NCI-H1694 (cell line): ENCODE measurements around the gene KNOP1.
"Not testable (repeated sequence)": the region's sequence is repeated elsewhere in the genome, so short reads cannot be mapped to it uniquely, and the experiment has no call there.

ENCODE experiments used
- DNase-seq: peaks from one replicate; lab custom pipeline; 2025; lab: John Stamatoyannopoulos, UW

KNOP1 gene

DNA sequence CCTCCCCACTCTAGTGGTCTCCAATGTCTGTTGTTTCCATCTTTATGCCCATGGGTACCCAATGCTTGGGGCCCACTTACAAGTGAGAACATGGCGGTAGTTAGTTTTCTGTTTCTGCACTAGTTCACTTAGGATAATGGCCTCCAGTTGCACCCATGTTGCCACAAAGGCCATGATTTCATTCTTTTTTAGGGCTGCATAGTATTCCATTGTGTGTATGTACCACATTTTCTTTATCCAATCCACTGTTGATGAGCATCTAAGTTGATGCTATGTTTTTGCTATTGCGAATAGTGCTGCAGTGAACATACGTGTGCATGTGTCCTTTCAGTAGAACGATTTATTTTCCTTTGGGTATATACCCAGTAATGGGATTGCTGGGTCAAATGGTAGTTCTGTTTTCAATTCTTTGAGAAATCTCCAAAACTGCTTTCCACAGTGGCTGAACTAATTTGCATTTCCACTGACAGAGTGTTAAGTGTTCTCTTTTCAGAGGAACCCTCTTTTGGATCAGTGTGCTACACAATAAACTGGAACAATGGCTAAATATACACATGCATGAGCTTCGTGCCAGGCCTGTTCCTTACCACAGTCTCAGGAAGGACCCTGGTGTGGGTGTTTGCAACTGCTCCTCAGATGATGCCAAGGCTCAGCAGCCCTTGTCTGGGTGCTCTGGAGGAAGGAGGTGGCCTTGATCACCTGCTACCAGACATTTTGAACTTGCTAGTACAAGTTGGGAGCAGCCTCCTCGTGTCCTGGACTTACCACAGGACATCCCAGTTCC is 34.4 kb downstream of the KNOP1 start:
- no peak for DNase-seq

DNA sequence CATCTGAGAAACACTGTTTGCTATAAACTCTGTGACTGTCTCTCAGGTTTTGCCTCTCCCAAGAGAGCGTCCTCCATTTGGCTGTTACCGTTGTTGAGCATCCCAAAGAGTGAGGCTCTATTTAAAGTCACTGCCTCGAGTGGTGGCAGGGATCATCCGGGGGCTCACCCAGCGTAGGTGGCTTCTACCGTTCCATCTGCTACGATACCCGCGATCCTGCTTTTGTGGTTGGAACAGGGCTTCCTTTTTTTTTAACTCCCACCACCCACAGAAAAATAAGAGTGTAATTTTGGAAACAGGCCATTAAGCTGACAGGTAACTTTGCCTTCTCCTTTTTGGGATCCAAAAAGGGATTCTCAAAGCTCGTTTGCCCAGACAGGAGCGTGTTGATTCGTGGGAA is 36.4 kb downstream of the KNOP1 start:
- DNase-seq = no peak

DNA sequence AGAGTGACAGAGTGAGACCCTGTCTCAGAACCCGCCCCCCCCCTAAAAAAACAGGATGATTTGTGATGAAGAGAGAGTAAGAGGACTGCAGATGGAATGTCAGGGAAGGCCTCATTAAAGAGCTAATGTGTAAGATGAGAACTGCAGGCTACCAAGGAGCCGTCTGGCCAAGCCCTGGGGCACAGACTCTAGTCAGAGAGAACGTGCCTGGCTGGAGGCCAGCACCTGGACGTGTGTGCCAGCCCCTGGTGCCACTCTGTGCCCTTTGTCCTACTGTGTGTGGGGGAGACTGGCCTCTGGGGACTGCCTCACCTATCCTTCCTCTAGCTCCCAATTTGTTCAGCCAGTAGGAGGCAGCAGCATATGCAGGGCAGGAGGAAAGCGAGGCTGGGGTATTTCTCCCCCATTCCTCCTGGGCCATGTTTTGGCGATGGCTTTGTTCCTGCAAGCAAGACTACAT is 37.1 kb downstream of the KNOP1 start:
- no peak for DNase-seq

DNA sequence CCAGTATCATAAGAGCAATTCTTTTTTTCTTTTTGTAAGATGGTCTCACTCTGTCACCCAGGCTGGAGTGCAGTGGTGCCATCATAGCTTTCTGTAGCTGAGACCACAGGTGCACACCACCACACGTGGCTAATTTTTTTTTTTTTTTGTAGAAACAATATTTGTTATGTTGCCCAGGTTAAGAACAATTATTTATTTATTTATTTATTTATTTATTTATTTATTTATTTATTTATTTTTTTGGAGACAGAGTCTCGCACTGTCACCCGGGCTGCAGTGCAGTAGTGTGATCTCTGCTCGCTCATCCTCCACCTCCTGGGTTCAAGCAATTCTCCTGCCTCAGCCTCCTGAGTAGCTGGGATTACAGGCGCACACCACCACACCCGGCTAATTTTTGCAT is 38.7 kb downstream of the KNOP1 start:
- DNase-seq = not testable (repeated sequence)

DNA sequence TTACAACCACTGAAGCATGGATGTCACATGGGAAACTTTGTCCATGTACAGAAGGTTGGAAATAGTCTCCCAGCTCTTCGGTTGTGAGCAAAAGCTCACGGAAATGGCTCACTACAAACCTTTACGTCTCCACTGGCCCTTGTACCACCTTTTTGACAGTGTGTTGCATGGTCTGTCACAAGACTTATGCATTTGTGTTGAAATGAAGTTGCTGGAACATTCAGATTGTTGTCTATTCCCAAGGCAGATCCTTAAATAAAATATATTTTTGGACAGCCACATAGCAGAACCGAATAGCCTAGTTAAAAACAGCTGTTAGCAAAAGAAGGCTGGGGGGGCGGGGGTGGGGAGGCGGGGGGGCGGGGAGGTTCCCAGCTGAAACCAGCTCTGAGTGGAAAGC is 39.2 kb downstream of the KNOP1 start:
- DNase-seq = no peak

DNA sequence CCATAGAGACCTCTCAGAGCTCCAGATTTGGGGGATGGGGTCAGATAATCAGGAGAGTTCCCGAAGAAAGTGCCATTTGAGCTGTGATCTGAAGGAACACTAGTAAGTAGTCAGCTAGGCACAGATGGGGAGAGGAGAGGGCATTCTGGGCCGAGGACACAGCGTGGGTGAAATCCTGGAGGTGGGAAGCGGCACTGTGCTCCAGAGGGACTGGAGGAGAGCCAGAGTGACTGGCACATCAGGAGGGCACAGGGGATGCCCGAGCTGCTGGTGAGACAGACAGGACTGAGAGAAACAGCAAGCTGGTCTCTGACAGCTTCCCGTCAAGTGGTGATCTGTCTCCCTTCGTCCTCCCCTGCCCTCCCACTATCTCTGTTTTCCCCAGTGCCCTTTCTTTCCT is 40.6 kb downstream of the KNOP1 start:
- no peak for DNase-seq

DNA sequence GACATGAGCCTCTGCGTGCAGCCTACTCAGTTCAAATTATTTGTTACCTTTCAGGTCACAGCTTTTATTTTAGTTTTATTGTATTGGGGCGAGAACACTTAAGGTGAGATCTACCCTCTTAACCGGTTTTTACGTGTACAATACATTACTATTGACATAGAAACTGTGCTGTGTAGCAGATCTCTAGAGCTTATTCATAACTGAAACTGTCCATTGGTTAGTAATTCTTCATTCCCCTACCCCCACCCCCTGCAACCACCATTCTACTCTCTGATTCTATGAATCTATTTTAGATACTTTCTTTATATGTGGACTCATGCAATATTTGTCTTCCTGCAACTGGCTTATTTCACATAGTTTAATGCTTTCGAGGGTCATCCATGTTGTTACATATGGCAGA is 43.5 kb downstream of the KNOP1 start:
- no peak for DNase-seq

DNA sequence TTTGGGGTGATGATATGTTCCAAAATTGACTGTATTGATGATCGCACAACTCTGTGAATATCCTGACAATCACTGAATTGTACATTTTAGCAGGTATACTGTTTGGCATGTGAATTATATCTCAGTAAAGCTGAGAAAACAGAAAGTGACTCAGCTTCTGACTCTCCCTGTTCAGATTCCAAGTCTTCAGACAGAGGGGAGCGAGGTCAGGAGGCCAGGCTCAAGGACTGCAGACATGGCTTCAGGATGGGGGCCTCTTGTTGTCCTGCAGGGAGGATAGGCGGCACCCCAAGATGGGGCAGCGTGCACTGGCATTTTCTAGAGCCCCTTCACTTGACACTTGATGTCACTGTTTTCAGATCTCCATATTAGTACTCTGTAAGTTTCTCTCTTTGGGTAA is 45.6 kb downstream of the KNOP1 start:
- no peak for DNase-seq

DNA sequence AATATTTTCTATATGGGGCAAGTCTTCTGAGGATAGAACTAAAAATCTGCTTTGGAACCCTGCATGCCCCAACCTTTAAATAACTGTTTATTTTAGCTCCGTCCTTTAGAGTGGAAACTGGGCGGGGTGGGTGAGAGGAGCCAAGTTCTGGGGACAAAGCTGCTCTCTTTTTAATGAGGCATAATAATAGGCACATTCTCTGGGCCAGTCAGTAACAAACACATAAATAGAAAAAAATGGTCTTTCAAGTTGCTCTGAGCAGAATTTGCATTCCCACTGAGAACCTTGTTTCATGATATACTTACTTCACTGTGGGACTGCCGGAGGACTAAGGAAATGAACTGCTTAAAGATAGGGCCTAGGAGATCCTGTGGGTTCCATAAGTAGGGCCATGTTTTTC is 51.5 kb downstream of the KNOP1 start:
- no peak for DNase-seq

DNA sequence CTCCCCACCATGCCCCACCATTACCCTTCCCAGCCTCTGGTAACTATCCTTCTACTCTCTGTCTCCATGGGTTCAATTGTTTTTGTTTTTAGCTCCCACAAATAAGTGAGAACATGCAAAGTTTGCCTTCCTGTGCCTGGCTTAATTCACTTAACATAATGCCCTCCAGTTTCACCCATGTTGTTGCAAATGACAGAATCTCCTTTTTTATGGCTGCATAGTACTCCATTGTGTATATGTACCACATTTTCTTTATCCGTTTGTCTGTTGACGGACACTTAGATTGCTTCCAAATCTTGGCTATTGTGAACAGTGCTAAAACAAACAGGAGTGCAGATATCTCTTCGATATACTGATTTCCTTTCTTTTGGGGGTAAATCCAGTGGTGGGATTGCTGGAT is 52.7 kb downstream of the KNOP1 start:
- not testable (repeated sequence) for DNase-seq

DNA sequence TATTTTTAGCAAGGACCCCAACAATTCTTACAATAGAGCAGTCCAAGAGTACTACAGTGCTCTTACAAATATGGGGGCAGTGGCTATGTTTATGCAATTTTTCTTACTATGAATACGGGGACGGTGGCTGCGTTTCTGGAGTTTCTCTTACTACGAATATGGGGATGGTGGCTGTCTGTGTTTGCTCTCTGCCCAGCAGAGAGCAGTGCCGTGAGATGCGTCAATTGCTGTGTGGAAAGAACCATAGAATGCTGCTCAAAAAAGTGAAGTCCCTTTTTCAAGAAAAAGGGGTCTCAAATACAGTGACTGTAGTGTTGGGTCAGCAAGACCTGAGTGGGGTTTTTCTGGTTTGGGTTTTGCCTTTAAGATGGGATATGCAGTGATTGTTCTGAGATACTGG is 53.9 kb downstream of the KNOP1 start:
- no peak for DNase-seq

DNA sequence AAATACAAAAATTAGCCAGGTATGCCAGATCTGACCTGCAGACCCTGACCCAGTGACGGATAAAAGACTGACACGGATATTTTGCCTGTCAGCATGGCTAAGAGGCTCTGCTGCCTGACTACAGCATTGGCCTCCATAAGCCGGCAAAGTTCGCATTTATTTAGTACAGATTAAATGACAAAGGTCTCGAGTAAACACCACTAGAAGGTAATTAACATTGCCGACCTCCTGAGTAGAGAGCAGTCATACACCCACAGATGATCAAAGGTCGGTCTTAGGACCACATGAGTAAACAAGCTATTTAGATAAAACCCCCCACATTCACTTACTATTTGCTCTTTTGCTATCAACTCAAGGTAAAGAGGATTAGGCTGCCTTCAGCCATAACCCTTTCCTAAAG is 55.7 kb downstream of the KNOP1 start:
- no peak for DNase-seq

DNA sequence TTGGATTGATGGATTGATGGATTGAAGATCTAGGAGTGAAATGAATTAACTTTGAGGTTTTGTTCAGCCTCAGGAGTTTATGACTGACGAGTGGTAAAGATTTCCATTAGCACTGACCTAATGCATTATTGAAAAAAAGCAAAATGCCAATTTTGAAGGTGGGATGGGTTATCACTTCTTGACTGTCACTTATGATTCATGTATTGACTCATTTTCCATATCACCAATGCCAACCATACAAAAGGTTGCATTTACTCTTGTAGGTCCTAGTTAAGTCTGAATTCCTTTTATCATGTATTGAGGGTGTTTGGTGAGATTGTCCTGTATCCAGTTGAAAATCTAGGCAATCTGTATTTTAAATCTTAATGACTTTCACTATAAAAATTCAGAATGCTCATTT is 57.6 kb downstream of the KNOP1 start:
- no peak for DNase-seq

DNA sequence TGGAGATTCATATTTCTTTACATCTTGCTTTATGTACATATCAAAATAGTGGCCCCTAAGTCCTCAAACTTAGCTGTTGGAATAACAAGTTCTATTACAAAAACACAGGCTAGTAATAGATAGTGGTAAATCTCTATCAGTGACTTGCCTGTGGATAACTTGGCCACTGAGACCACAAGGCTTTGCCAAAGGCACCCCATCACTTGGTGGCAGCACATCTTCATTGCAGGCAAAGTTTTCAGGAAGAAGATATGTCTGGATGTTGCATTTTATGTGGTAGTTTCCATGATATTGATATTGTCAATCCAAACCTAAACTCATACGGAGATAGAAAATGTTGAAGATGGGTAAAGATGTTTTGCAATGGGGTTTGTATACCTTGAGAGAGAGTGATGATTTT is 58.5 kb downstream of the KNOP1 start:
- DNase-seq = no peak

DNA sequence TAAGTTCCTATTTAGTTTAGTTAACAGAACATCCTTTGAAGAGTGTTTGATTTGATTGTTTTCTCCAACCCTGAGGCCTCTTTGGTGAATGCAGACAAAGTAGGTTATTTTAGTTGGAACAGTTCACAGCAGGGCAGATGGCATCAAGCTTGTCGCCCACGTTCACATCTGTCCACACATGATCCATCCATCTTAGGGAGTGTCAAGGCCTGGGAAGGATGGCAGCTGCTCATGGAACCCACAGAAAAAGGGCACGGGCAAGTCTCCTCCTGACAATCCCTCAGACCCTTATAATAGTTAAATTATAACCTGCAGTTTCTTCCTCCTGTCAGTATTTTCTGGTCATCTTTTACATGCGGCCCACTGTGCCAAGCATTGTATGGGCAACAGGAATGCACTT is 60.2 kb downstream of the KNOP1 start:
- peak; percentile 46 for DNase-seq

DNA sequence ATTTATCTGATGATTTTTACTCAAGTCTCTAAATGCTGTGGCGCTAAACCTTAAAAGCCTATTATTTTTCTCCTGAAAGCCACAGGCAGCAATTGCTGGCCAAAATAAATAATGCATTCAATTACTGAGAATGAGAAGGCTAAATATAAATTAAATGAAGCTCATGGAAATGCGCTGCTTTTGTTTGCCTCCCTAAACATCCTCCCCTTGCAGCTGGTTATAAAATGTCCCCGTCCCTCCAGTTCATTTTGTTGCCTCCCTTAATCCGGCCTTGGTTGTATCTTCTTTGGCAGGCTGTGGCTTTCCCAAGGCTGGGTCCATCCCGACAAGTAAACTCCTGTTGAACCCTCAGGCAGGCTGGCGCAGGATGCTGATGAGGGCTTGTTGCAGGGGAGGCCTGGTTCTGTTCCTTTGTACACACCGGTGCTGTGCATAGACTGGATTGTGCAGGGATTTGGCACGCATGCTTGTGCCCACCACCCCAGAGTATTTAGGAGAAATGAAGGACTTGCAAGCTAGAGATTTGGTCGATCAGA is 62.7 kb downstream of the KNOP1 start:
- DNase-seq = no peak

DNA sequence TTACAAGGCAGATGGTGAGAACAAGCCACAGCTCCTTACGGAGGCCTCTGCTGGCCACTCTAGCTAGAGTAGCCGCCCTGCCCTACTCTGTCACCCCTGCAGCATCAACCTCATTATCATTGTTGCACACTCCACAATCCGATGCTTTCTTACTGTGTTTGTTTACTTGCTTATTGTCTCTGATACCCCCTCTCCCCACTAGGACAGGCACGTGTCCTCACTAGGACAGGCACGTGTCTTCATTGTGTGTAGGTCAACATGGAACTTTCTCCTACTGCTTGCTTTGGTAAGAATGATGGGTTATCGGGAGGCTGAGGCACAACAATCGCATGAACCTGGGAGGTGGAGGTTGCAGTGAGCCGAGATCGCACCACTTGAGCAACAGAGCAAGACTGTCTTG is 63.9 kb downstream of the KNOP1 start:
- no peak for DNase-seq
